IMR-90 (cell line): ENCODE data around the gene SMIM21. TPM values are rescaled to one million over a fixed set of nuclear protein-coding genes. Genes with fewer than 3 reads are reported as not detected.

ENCODE experiments used
- ATAC-seq: fragments of 200-7000 bp; cut with Tn5 transposase; 2 replicates; pipeline ENCODE4 v1.9.1; 2020; ENCODE audit warnings: low read depth, mild to moderate bottlenecking, moderate library complexity
- BruUV-seq: library from RNA; stranded (reverse); fragments of 400-500 nt; replicated peaks from 2 replicates; lab custom pipeline; 2021; lab: Mats Ljungman, UMichigan
- CTCF ChIA-PET: fragments of 300-600 bp; formaldehyde crosslinking; extraction: SDS; loops from one replicate; lab custom pipeline; 2021; ENCODE audit warnings: antibody characterized with exemption; lab: Yijun Ruan, JAX
- POLR2A ChIA-PET: fragments of 300-600 bp; sonication (Branson Sonifier 250); formaldehyde crosslinking; loops from one replicate; lab custom pipeline; 2022; ENCODE audit warnings: antibody characterized with exemption; ENCODE audit not compliant: unreplicated experiment; lab: Charles Lee
- DNase-seq: peaks from one replicate; pipeline ENCODE4 v3.0.0; 2013
- H2AFZ ChIP-seq: replicated peaks from 2 replicates; pipeline ENCODE3; 2013; ENCODE audit warnings: low read length, mild to moderate bottlenecking; ENCODE audit not compliant: poor library complexity
- H2AK5ac ChIP-seq: 2 replicates; pipeline ENCODE4 v1.6.1; 2013; ENCODE audit warnings: low read depth, low read length, inconsistent platforms
- H2AK9ac ChIP-seq: replicated peaks from 2 replicates; pipeline ENCODE3; 2013; ENCODE audit warnings: mild to moderate bottlenecking, low read depth, low read length, moderate library complexity; ENCODE audit not compliant: poor library complexity
- H2BK120ac ChIP-seq: 2 replicates; pipeline ENCODE4 v1.6.1; 2013; ENCODE audit warnings: low read depth, low read length, inconsistent platforms
- H2BK15ac ChIP-seq: 3 replicates; pipeline ENCODE4 v1.6.1; 2013; ENCODE audit warnings: low read depth, low read length, inconsistent platforms
- H2BK20ac ChIP-seq: 2 replicates; pipeline ENCODE4 v1.6.1; 2013; ENCODE audit warnings: low read depth, mild to moderate bottlenecking, inconsistent platforms, low read length, moderate library complexity
- H2BK5ac ChIP-seq: 2 replicates; pipeline ENCODE4 v1.6.1; 2013; ENCODE audit warnings: mild to moderate bottlenecking, low read depth, low read length, inconsistent platforms; ENCODE audit not compliant: poor library complexity, severe bottlenecking
- H3K14ac ChIP-seq: replicated peaks from 2 replicates; pipeline ENCODE4 v1.6.1; 2013; ENCODE audit warnings: low read depth, low read length, inconsistent platforms
- H3K18ac ChIP-seq: 2 replicates; pipeline ENCODE4 v1.6.1; 2013; ENCODE audit warnings: low read depth, low read length, control low read depth
- H3K23ac ChIP-seq: 2 replicates; pipeline ENCODE4 v1.6.1; 2013; ENCODE audit warnings: low read depth, low read length, inconsistent platforms
- H3K27ac ChIP-seq: 2 replicates; pipeline ENCODE4 v1.5.1; 2013; ENCODE audit warnings: mild to moderate bottlenecking, control low read depth, low read length; ENCODE audit not compliant: insufficient read depth
- H3K27me3 ChIP-seq: 2 replicates; pipeline ENCODE4 v1.6.1; 2013; ENCODE audit warnings: low read length; ENCODE audit not compliant: control insufficient read depth, insufficient read depth
- H3K36me3 ChIP-seq: 2 replicates; pipeline ENCODE4 v1.6.1; 2013; ENCODE audit warnings: low read length, mixed read lengths; ENCODE audit not compliant: control insufficient read depth, insufficient read depth
- H3K4ac ChIP-seq: 2 replicates; pipeline ENCODE4 v1.6.1; 2013; ENCODE audit warnings: low read depth, low read length, inconsistent platforms
- H3K4me1 ChIP-seq: 2 replicates; pipeline ENCODE4 v1.6.1; 2013; ENCODE audit warnings: low read length, mixed read lengths; ENCODE audit not compliant: control insufficient read depth, insufficient read depth
- H3K4me2 ChIP-seq: 2 replicates; pipeline ENCODE4 v1.6.1; 2013; ENCODE audit warnings: low read depth, mild to moderate bottlenecking, control low read depth, low read length, moderate library complexity
- H3K4me3 ChIP-seq: 2 replicates; pipeline ENCODE4 v1.5.1; 2013; ENCODE audit warnings: low read depth, mild to moderate bottlenecking, control low read depth, low read length, moderate library complexity; ENCODE audit not compliant: insufficient read depth
- H3K56ac ChIP-seq: 2 replicates; pipeline ENCODE4 v1.6.1; 2013; ENCODE audit warnings: low read length, inconsistent platforms; ENCODE audit not compliant: insufficient read depth; ENCODE audit errors: extremely low read depth
- H3K79me1 ChIP-seq, 2 experiments: 2 replicates each; pipeline ENCODE4 v1.6.1; 2013; ENCODE audit warnings: low read length in 2 of 2, inconsistent platforms in 1 of 2, low read depth in 1 of 2
- H3K9ac ChIP-seq: 2 replicates; pipeline ENCODE4 v1.6.1; 2013; ENCODE audit warnings: low read depth, low read length, control low read depth
- H3K9me1 ChIP-seq: 2 replicates; pipeline ENCODE4 v1.6.1; 2013; ENCODE audit warnings: low read length, inconsistent platforms; ENCODE audit not compliant: insufficient read depth
- H3K9me3 ChIP-seq: 2 replicates; pipeline ENCODE4 v1.6.1; 2013; ENCODE audit warnings: low read length; ENCODE audit not compliant: control insufficient read depth, insufficient read depth
- H4K20me1 ChIP-seq: 2 replicates; pipeline ENCODE4 v1.6.1; 2013; ENCODE audit warnings: low read length, inconsistent platforms; ENCODE audit not compliant: insufficient read depth
- H4K5ac ChIP-seq: 2 replicates; pipeline ENCODE4 v1.6.1; 2013; ENCODE audit warnings: mild to moderate bottlenecking, low read depth, low read length, control low read depth
- H4K8ac ChIP-seq, 2 experiments: 2 replicates each; pipeline ENCODE4 v1.6.1; 2013; ENCODE audit warnings: low read depth in 2 of 2, low read length in 2 of 2, control low read depth in 1 of 2, inconsistent platforms in 1 of 2
- H4K91ac ChIP-seq: 2 replicates; pipeline ENCODE4 v1.6.1; 2013; ENCODE audit warnings: low read depth, low read length, inconsistent platforms; ENCODE audit not compliant: insufficient read depth
- CEBPB ChIP-seq: IDR thresholded peaks from 2 replicates; pipeline ENCODE4 v1.6.1; 2012; ENCODE audit warnings: low read depth, low read length, improper control_type of control experiment
- CHD1 ChIP-seq: IDR thresholded peaks from 2 replicates; pipeline ENCODE4 v1.6.1; 2012; ENCODE audit warnings: low read depth, low read length, improper control_type of control experiment
- FOS ChIP-seq: fragments of 150-350 bp; IDR thresholded peaks from 2 replicates; pipeline ENCODE4 v1.6.1; 2016; ENCODE audit warnings: low read depth, low read length
- MAFK ChIP-seq: IDR thresholded peaks from 2 replicates; pipeline ENCODE4 v1.6.1; 2012; ENCODE audit warnings: low read depth, low read length, improper control_type of control experiment
- RAD21 ChIP-seq: IDR thresholded peaks from 2 replicates; pipeline ENCODE4 v1.6.1; 2012; ENCODE audit warnings: low read length, improper control_type of control experiment
- RFX5 ChIP-seq: IDR thresholded peaks from 2 replicates; pipeline ENCODE4 v1.8.0; 2012; ENCODE audit warnings: low read depth, mild to moderate bottlenecking, low read length, moderate library complexity
- WGBS, 2 experiments: methylation state at CpG; one replicate each; pipeline versions ENCODE4 v1.1.5 to v1.1.7; 2013; ENCODE audit warnings: missing lambda C conversion rate in 2 of 2; ENCODE audit not compliant: insufficient read length in 1 of 2; ENCODE audit errors: extremely low coverage in 2 of 2; 5-methylcytosine and 5-hydroxymethylcytosine counted together
- dilution Hi-C: fragments of 300-500 bp; cut with HindIII; formaldehyde crosslinking; loops from one replicate; pipeline ENCODE4 v1.14.3; 2018; ENCODE audit warnings: low sequenced_read_pairs; ENCODE audit not compliant: unreplicated experiment
- in situ Hi-C: fragments of 300-500 bp; cut with MboI; formaldehyde crosslinking; loops from 3 replicates; pipeline ENCODE4 v1.14.3; 2019; ENCODE audit warnings: low sequenced_read_pairs, inconsistent platforms, mixed read lengths
- intact Hi-C: fragments of 100-400 bp; cut with micrococcal nuclease; formaldehyde crosslinking; loops from 2 replicates; pipeline ENCODE4 v1.10.0; 2022
- polyA plus RNA-seq, 3 experiments: library from polyadenylated mRNA; depleted of rRNA; stranded (reverse); fragments of >200 nt; gene quantifications; 2 replicates each; pipeline ENCODE4 v1.2.3, GENCODE V29; 2012; ENCODE audit warnings: low replicate concordance in 1 of 3
- total RNA-seq: library from RNA; depleted of rRNA; stranded (reverse); fragments of >200 nt; gene quantifications from 2 replicates; pipeline ENCODE4 v1.2.3, GENCODE V29; 2012

SMIM21 gene
- total and polyA plus RNA-seq, 2 of the 4 experiments (the other 2 are of a cell fraction) = not detected

DNA sequence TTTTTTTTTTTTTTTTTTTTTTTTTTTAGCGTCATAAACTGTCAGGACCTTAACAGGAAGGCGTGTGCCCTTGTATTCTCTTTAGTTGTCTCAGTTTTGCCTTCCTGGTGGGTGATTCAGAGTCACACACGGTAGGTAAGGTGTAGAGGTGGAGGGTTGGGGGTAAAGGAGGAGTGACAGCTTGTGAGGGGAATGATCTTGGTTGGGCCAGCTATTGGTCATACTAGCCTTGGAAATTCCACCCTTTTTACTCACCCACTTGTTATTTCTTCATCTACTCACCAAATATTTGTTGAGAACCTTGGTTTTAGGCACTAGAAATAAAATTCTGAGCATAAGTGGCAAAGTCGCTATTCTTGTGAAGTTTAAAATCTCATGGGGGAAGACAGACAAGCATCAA is 22.2 kb downstream of the SMIM21 start:
- H3K27ac ChIP-seq = no peak overlapping the region
- peak; percentile 45 for DNase-seq
- no peak overlapping the region for H2BK20ac ChIP-seq
- no peaks in the 10 kb centered on the region for H3K79me1 ChIP-seq
- no peak overlapping the region for H3K14ac ChIP-seq
- no peak overlapping the region for H4K91ac ChIP-seq
- H3K23ac ChIP-seq = no peak overlapping the region
- ChIA-PET POLR2A (no interaction called here), CTCF (no interaction called here)
- in situ Hi-C loops (no loop called here), intact Hi-C loops (loop anchor here (5.0 kb wide), 1 partner anchor 193 kb away; the partner anchor contains the start of gene TSHZ1), dilution Hi-C loops (no loop called here)
- TF ChIP-seq CEBPB = peak; percentile 23; the same call in 1 of the 2 replicates
- no peak for TF ChIP-seq MAFK
- TF ChIP-seq FOS = no peak
- no peak for TF ChIP-seq CHD1
- no peak for TF ChIP-seq RFX5
- no peak for TF ChIP-seq RAD21
- peak overlapping the region; percentile 53; the same call in 1 of the 2 replicates for H3K4ac ChIP-seq
- no peak overlapping the region for H3K4me3 ChIP-seq
- H3K9me1 ChIP-seq = peaks cover 14% of the 10 kb centered on the region
- BruUV-seq = no TSS peak
- no peak overlapping the region for H3K18ac ChIP-seq
- H3K9ac ChIP-seq = no peak overlapping the region
- ATAC-seq = no peak
- no peak overlapping the region for H2BK15ac ChIP-seq
- H2BK5ac ChIP-seq = no peak overlapping the region
- no peak overlapping the region for H2BK120ac ChIP-seq
- H3K4me2 ChIP-seq = no peak overlapping the region
- H3K9me3 ChIP-seq = no peaks in the 10 kb centered on the region
- no peak overlapping the region for H4K5ac ChIP-seq
- peaks cover 13% of the 10 kb centered on the region for H3K4me1 ChIP-seq
- no peaks in the 10 kb centered on the region for H4K20me1 ChIP-seq
- no peak overlapping the region for H3K56ac ChIP-seq
- no peaks in the 10 kb centered on the region for H3K36me3 ChIP-seq
- no peak overlapping the region for H4K8ac ChIP-seq
- peaks cover 4% of the 10 kb centered on the region for H3K27me3 ChIP-seq
- H2AFZ ChIP-seq = no peak overlapping the region
- no peak overlapping the region for H2AK9ac ChIP-seq
- WGBS, 2 experiments = no CpG with 5 or more reads among the region's 4 CpGs
- H2AK5ac ChIP-seq = peak overlapping the region; percentile 62
